WTC11 (cell line): ENCODE data around the gene MAP6. TPM values are rescaled to one million over a fixed set of nuclear protein-coding genes. Genes with fewer than 3 reads are reported as not detected.
A peak's percentile ranks its signal among the peaks of the same experiment; 100 is the strongest.

Experiments
- ATAC-seq: fragments of 200-7000 bp; cut with Tn5 transposase; 2 replicates; pipeline ENCODE4 v1.10.0; 2021; ENCODE audit warnings: mild to moderate bottlenecking, moderate library complexity
- CTCF ChIA-PET: fragments of 300-600 bp; sonication (Branson Sonifier 250); formaldehyde crosslinking; loops from one replicate; lab custom pipeline; 2021; ENCODE audit warnings: antibody characterized with exemption; lab: Charles Lee
- POLR2A ChIA-PET: fragments of 350-600 bp; sonication (Branson Sonifier 250); formaldehyde crosslinking; loops from one replicate; lab custom pipeline; 2021; ENCODE audit warnings: antibody characterized with exemption; lab: Charles Lee
- DNase-seq: peaks from one replicate; pipeline ENCODE4 v3.0.0; 2021; ENCODE audit warnings: low spot score
- H3K27ac Mint-ChIP-seq: 2 replicates; pipeline ENCODE4 v1.8.0; 2021; ENCODE audit warnings: mixed read lengths
- H3K27me3 Mint-ChIP-seq: 2 replicates; pipeline ENCODE4 v1.8.0; 2021; ENCODE audit warnings: low read depth, mild to moderate bottlenecking, moderate library complexity, mixed read lengths
- H3K36me3 Mint-ChIP-seq: 2 replicates; pipeline ENCODE4 v1.8.0; 2021; ENCODE audit warnings: mixed read lengths
- H3K4me1 Mint-ChIP-seq: 2 replicates; pipeline ENCODE4 v1.8.0; 2022; ENCODE audit warnings: mixed read lengths
- H3K4me3 Mint-ChIP-seq: 2 replicates; pipeline ENCODE4 v1.8.0; 2021; ENCODE audit warnings: mild to moderate bottlenecking, moderate library complexity, mixed read lengths
- H3K9me3 Mint-ChIP-seq: 2 replicates; pipeline ENCODE4 v1.8.0; 2021; ENCODE audit warnings: mixed read lengths
- CBFB ChIP-seq: sonication (generic); formaldehyde crosslinking; IDR thresholded peaks from 2 replicates; pipeline ENCODE4 v1.8.1; 2022; ENCODE audit warnings: mild to moderate bottlenecking, low read depth, missing genetic modification reagents
- FOXJ3 ChIP-seq: sonication (generic); formaldehyde crosslinking; IDR thresholded peaks from 2 replicates; pipeline ENCODE4 v1.9.0; 2021; ENCODE audit warnings: missing genetic modification reagents, mild to moderate bottlenecking, borderline replicate concordance
- FOXK1 ChIP-seq: sonication (generic); formaldehyde crosslinking; IDR thresholded peaks from 2 replicates; pipeline ENCODE4 v1.8.0; 2022; ENCODE audit warnings: mild to moderate bottlenecking, moderate library complexity, missing genetic modification reagents
- FOXP1 ChIP-seq: sonication (generic); formaldehyde crosslinking; IDR thresholded peaks from 2 replicates; pipeline ENCODE4 v1.8.0; 2022; ENCODE audit warnings: missing genetic modification reagents, mild to moderate bottlenecking, moderate library complexity, borderline replicate concordance
- HMGA2 ChIP-seq: fragments of 250-450 bp; sonication (Bioruptor Pico); IDR thresholded peaks from 2 replicates; pipeline ENCODE4 v1.4.0; 2021; ENCODE audit warnings: mild to moderate bottlenecking, moderate library complexity
- NFE2L1 ChIP-seq: sonication (generic); formaldehyde crosslinking; IDR thresholded peaks from 2 replicates; pipeline ENCODE4 v1.8.1; 2023; ENCODE audit warnings: missing genetic modification reagents
- NR2C2 ChIP-seq: sonication (generic); formaldehyde crosslinking; IDR thresholded peaks from 2 replicates; pipeline ENCODE4 v1.8.0; 2022; ENCODE audit warnings: mild to moderate bottlenecking, missing genetic modification reagents
- OVOL2 ChIP-seq: fragments of 250-450 bp; sonication (Bioruptor Pico); IDR thresholded peaks from 2 replicates; pipeline ENCODE4 v1.9.0; 2021; ENCODE audit warnings: mild to moderate bottlenecking, borderline replicate concordance
- RELA ChIP-seq: sonication (generic); formaldehyde crosslinking; IDR thresholded peaks from 2 replicates; pipeline ENCODE4 v1.8.1; 2022; ENCODE audit warnings: missing genetic modification reagents, mild to moderate bottlenecking, borderline replicate concordance
- TEAD1 ChIP-seq: sonication (generic); formaldehyde crosslinking; IDR thresholded peaks from 2 replicates; pipeline ENCODE4 v1.8.0; 2022; ENCODE audit warnings: mild to moderate bottlenecking, missing genetic modification reagents
- ZNF121 ChIP-seq: sonication (generic); formaldehyde crosslinking; IDR thresholded peaks from 2 replicates; pipeline ENCODE4 v1.8.0; 2023; ENCODE audit warnings: missing genetic modification reagents
- ZNF263 ChIP-seq: sonication (generic); formaldehyde crosslinking; IDR thresholded peaks from 2 replicates; pipeline ENCODE4 v1.8.1; 2022; ENCODE audit warnings: low read depth, mild to moderate bottlenecking, moderate library complexity, missing genetic modification reagents
- total RNA-seq: library from RNA; stranded (reverse); gene quantifications from 3 replicates; pipeline ENCODE4 v1.2.3, GENCODE V29; 2021
- TF ChIP-seq, protein P1 (sequence below): fragments of 250-450 bp; sonication (Bioruptor Pico); IDR thresholded peaks from 2 replicates; pipeline ENCODE4 v1.9.0; 2021; ENCODE audit warnings: mild to moderate bottlenecking, borderline replicate concordance
- TF ChIP-seq, protein P2 (sequence below): fragments of 250-450 bp; sonication (Bioruptor Pico); IDR thresholded peaks from 2 replicates; pipeline ENCODE4 v1.9.0; 2021; ENCODE audit warnings: mild to moderate bottlenecking
- TF ChIP-seq, protein P3 (sequence below): sonication (generic); formaldehyde crosslinking; IDR thresholded peaks from 2 replicates; pipeline ENCODE4 v1.8.0; 2023; ENCODE audit warnings: missing genetic modification reagents
- TF ChIP-seq, protein P4 (sequence below): sonication (generic); formaldehyde crosslinking; IDR thresholded peaks from 2 replicates; pipeline ENCODE4 v1.8.1; 2022; ENCODE audit warnings: missing genetic modification reagents, borderline replicate concordance
- TF ChIP-seq, protein P5 (sequence below): fragments of 250-450 bp; sonication (Bioruptor Pico); IDR thresholded peaks from 2 replicates; pipeline ENCODE4 v1.9.0; 2021; ENCODE audit warnings: moderate library complexity, mild to moderate bottlenecking, inconsistent platforms, borderline replicate concordance

The MAP6 gene
- total RNA-seq, 1 experiment from 2014 or later, result 0.90 TPM

DNA sequence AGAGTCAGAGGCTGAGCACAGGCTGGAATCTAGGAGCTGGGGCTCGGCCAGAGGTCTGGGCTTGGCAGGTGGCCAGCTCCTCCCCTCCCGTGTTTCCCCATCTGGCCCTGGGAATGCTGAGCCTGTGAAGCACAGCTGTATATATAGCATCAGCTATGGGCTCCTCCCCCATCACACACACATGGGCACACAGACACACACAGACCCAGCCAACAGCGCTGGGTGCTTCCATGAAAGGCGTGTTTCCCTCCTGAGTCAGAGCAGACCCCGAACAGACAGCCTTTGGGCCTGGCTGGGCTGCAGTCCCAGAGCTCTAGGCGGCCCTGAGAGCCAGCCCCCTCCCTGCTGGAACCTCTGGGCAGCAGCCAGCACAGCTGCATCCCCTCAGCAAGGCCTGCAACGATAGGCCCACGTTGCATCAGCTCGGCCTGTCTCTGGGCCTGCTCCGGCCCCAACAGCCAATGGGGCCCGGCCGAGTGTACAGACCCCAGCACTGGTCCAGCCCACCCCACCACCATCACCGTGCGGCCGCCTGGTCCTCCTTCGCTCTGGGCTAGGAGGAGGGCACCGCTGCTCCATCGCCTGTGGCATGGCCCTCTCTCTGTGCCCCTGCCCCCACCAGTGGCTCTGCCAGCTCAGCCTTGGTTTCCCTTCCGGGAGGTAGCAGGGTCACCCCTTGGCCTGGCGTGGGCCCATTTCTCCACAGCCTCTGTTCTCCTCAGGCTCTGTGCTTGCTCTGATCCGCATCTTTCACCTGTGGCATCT, 114.4 kb downstream of the MAP6 start (continued):
- TF ChIP-seq HMGA2 (CRISPR knock-in tag), result no peak

DNA sequence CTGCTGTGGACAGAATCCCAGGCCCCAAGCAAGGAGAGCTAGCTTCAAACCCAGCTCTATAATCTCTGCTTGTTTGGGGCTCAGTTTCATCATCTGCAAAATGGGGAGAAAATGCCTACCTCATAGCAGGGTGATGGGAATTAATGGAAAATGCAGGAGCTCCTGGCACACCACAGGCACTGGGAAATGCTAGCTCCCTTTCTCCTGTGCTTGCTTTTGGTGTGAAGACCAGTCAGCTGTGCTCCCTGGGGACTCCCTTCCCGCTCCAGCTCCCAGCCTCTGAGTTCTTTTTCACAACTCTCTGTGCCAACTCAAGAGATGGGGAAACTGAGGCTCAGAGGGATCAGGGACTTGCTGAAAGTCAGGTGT, 115.0 kb downstream of the MAP6 start:
- H3K36me3 Mint-ChIP-seq, result no peaks in the 10 kb centered on the region; the same call in 1 of the 2 replicates
- peaks cover 6% of the 10 kb centered on the region; the same call in 1 of the 2 replicates for H3K27me3 Mint-ChIP-seq
- CTCF ChIA-PET, result interaction anchor here (0.8 to 3.2 kb wide), 18 partner anchors 10 to 349 kb away, joined by 3 to 69 read pairs (median 4); partner anchors contain the start of genes GDPD5 and SERPINH1
- POLR2A ChIA-PET, result interaction anchor here (0.5 to 2.5 kb wide), 9 partner anchors 9 to 139 kb away, joined by 3 to 35 read pairs (median 4); no protein-coding TSS in a partner anchor
- DNase-seq, result no peak
- H3K4me3 Mint-ChIP-seq, result no peak overlapping the region
- peak overlapping the region; percentile 96 for H3K27ac Mint-ChIP-seq
- TF ChIP-seq NFE2L1, result no peak
- no peak for TF ChIP-seq CBFB (CRISPR knock-in tag)
- TF ChIP-seq, protein P1, sequence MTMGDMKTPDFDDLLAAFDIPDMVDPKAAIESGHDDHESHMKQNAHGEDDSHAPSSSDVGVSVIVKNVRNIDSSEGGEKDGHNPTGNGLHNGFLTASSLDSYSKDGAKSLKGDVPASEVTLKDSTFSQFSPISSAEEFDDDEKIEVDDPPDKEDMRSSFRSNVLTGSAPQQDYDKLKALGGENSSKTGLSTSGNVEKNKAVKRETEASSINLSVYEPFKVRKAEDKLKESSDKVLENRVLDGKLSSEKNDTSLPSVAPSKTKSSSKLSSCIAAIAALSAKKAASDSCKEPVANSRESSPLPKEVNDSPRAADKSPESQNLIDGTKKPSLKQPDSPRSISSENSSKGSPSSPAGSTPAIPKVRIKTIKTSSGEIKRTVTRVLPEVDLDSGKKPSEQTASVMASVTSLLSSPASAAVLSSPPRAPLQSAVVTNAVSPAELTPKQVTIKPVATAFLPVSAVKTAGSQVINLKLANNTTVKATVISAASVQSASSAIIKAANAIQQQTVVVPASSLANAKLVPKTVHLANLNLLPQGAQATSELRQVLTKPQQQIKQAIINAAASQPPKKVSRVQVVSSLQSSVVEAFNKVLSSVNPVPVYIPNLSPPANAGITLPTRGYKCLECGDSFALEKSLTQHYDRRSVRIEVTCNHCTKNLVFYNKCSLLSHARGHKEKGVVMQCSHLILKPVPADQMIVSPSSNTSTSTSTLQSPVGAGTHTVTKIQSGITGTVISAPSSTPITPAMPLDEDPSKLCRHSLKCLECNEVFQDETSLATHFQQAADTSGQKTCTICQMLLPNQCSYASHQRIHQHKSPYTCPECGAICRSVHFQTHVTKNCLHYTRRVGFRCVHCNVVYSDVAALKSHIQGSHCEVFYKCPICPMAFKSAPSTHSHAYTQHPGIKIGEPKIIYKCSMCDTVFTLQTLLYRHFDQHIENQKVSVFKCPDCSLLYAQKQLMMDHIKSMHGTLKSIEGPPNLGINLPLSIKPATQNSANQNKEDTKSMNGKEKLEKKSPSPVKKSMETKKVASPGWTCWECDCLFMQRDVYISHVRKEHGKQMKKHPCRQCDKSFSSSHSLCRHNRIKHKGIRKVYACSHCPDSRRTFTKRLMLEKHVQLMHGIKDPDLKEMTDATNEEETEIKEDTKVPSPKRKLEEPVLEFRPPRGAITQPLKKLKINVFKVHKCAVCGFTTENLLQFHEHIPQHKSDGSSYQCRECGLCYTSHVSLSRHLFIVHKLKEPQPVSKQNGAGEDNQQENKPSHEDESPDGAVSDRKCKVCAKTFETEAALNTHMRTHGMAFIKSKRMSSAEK (CRISPR knock-in tag), result 0 out of 2 replicates have a peak, but pooled peaks have one; percentile 32
- TF ChIP-seq ZNF263 (CRISPR knock-in tag), result 0 out of 2 replicates have a peak, but pooled peaks have one; percentile 15
- TF ChIP-seq NR2C2, result no peak
- TF ChIP-seq FOXJ3, result no peak
- TF ChIP-seq FOXP1 (CRISPR knock-in tag), result no peak
- TF ChIP-seq FOXK1 (CRISPR knock-in tag), result no peak
- H3K9me3 Mint-ChIP-seq, result peaks cover 5% of the 10 kb centered on the region
- no peak for ATAC-seq
- peaks cover 43% of the 10 kb centered on the region for H3K4me1 Mint-ChIP-seq

DNA sequence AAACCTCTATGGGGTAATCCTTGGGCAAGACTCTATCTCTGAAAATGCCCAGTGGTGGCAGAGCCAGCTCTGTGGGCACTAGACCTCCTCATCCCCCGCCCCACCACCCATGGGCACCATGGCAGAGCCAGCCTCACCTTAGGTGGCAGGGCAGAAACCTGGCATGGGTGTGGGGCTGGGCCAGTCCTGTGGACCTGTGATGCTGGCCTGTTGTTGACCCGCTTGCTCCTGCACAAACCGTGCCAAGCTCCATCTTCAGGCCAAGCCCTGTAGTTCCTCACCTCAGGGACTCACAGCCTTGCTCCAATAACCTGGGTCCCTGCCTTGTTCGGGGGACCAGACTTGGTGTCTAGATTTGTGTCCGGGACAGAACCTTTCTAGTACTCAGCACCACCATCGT, 115.7 kb downstream of the MAP6 start:
- Mint-ChIP-seq H3K36me3 (no peaks in the 10 kb centered on the region; the same call in 1 of the 2 replicates), H3K9me3 (peaks cover 5% of the 10 kb centered on the region)
- ATAC-seq, result no peak
- CTCF ChIA-PET, result interaction anchor here (0.8 to 3.2 kb wide), 8 partner anchors 9 to 102 kb away, joined by 3 to 69 read pairs (median 10); partner anchors contain the start of genes GDPD5 and SERPINH1
- TF ChIP-seq RELA (CRISPR knock-in tag), result 0 out of 2 replicates have a peak, but pooled peaks have one; percentile 34
- TF ChIP-seq ZNF121, result peak; percentile 86; the same call in 1 of the 2 replicates
- TF ChIP-seq OVOL2, result no peak
- TF ChIP-seq, all 79 proteins: peak for 2
- peaks cover 6% of the 10 kb centered on the region; the same call in 1 of the 2 replicates for H3K27me3 Mint-ChIP-seq
- DNase-seq, result no peak
- no peak overlapping the region for H3K4me3 Mint-ChIP-seq
- peaks cover 36% of the 10 kb centered on the region for H3K4me1 Mint-ChIP-seq
- H3K27ac Mint-ChIP-seq, result peak overlapping the region; percentile 60; the same call in 1 of the 2 replicates
- POLR2A ChIA-PET, result interaction anchor here (1.1 to 2.5 kb wide), 4 partner anchors 10 to 21 kb away, joined by 3 to 35 read pairs (median 28); no protein-coding TSS in a partner anchor

DNA sequence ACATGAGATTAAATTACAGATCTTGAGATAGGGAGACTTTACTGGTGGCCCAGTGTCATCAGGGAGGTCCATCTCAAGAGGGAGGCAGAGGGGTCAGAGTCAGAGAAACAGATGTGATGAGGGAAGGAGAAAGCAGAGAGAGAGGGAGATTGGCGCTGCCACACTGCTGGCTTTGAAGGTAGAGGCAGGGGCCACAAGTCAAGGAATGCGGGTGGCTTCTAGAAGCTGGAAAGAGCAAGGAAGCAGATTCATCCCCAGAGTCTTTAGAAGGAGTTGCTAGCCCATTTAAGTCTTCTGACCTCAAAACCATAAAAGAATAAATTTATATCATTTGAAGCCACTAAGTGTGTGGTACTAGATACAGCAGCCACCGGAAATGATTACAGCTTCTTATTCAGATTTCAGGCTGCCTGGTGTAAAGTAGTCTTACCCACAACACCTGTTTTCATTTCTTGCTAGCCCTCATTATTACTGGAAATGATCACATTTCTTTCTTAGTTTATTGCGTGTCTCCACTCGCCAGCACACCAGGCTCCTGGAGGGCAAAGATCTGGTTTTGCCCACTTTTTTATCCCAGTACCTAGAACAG, 119.4 kb downstream of the MAP6 start:
- Mint-ChIP-seq H3K9me3 (peaks cover 5% of the 10 kb centered on the region), H3K4me1 (peaks cover 23% of the 10 kb centered on the region), H3K27me3 (peaks cover 6% of the 10 kb centered on the region; the same call in 1 of the 2 replicates), H3K36me3 (no peaks in the 10 kb centered on the region; the same call in 1 of the 2 replicates), H3K27ac (no peak overlapping the region), H3K4me3 (no peak overlapping the region)
- DNase-seq (no peak), ATAC-seq (no peak)
- ChIA-PET POLR2A (interaction anchor here (1.0 kb wide), 1 partner anchor 13 kb away, joined by 6 read pairs; the partner anchor contains the start of gene SERPINH1), CTCF (interaction anchor here (1.0 to 2.9 kb wide), 4 partner anchors 10 to 48 kb away, joined by 3 to 26 read pairs (median 6); no protein-coding TSS in a partner anchor)
- TF ChIP-seq TEAD1 (CRISPR knock-in tag) (no peak), FOXK1 (CRISPR knock-in tag) (no peak), NR2C2 (no peak)
- TF ChIP-seq, protein P2, sequence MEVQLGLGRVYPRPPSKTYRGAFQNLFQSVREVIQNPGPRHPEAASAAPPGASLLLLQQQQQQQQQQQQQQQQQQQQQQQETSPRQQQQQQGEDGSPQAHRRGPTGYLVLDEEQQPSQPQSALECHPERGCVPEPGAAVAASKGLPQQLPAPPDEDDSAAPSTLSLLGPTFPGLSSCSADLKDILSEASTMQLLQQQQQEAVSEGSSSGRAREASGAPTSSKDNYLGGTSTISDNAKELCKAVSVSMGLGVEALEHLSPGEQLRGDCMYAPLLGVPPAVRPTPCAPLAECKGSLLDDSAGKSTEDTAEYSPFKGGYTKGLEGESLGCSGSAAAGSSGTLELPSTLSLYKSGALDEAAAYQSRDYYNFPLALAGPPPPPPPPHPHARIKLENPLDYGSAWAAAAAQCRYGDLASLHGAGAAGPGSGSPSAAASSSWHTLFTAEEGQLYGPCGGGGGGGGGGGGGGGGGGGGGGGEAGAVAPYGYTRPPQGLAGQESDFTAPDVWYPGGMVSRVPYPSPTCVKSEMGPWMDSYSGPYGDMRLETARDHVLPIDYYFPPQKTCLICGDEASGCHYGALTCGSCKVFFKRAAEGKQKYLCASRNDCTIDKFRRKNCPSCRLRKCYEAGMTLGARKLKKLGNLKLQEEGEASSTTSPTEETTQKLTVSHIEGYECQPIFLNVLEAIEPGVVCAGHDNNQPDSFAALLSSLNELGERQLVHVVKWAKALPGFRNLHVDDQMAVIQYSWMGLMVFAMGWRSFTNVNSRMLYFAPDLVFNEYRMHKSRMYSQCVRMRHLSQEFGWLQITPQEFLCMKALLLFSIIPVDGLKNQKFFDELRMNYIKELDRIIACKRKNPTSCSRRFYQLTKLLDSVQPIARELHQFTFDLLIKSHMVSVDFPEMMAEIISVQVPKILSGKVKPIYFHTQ, result no peak
- TF ChIP-seq, protein P3, sequence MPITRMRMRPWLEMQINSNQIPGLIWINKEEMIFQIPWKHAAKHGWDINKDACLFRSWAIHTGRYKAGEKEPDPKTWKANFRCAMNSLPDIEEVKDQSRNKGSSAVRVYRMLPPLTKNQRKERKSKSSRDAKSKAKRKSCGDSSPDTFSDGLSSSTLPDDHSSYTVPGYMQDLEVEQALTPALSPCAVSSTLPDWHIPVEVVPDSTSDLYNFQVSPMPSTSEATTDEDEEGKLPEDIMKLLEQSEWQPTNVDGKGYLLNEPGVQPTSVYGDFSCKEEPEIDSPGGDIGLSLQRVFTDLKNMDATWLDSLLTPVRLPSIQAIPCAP (CRISPR knock-in tag), result no peak
- TF ChIP-seq, protein P4, sequence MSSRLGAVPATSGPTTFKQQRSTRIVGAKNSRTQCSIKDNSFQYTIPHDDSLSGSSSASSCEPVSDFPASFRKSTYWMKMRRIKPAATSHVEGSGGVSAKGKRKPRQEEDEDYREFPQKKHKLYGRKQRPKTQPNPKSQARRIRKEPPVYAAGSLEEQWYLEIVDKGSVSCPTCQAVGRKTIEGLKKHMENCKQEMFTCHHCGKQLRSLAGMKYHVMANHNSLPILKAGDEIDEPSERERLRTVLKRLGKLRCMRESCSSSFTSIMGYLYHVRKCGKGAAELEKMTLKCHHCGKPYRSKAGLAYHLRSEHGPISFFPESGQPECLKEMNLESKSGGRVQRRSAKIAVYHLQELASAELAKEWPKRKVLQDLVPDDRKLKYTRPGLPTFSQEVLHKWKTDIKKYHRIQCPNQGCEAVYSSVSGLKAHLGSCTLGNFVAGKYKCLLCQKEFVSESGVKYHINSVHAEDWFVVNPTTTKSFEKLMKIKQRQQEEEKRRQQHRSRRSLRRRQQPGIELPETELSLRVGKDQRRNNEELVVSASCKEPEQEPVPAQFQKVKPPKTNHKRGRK (CRISPR knock-in tag), result no peak
- TF ChIP-seq, protein P5, sequence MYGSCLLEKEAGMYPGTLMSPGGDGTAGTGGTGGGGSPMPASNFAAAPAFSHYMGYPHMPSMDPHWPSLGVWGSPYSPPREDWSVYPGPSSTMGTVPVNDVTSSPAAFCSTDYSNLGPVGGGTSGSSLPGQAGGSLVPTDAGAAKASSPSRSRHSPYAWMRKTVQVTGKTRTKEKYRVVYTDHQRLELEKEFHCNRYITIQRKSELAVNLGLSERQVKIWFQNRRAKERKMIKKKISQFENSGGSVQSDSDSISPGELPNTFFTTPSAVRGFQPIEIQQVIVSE (CRISPR knock-in tag), result no peak
